ENCODE data around the gene SPATS1. TPM values are rescaled to one million over a fixed set of nuclear protein-coding genes. Genes with fewer than 3 reads are reported as not detected.

Gene SPATS1
- total and polyA plus RNA-seq, 2 donors (not counting 1 experiment from before 2014, with no cell fraction given) = not detected

GRCh38 chr6:44292661-44293365, 49.6 kb upstream of the SPATS1 start:
- 98% methylated on average over 3 of the region's 4 CpGs for WGBS (ENCODE audit: insufficient coverage)
- Histone ChIP-seq H3K4me2 (replicated peaks; ENCODE audit: low read depth, low read length, poor library complexity, severe bottlenecking) (no peak overlapping the region), H3K4me3 (ENCODE audit: control extremely low read depth in 1 of 5, extremely low read depth in 1 of 5, insufficient read depth in 1 of 5, low read depth in 2 of 5, low read length in 4 of 5) (no peak overlapping the region), H3K36me3 (replicated peaks in 1 of 2; ENCODE audit: control extremely low read depth in 1 of 2, control insufficient read depth in 1 of 2, extremely low read depth in 1 of 2, insufficient read depth in 2 of 2, low read length in 1 of 2) (no peaks in the 10 kb centered on the region), H4K20me1 (ENCODE audit: control insufficient read depth, insufficient read depth, low read length, poor library complexity, severe bottlenecking) (peaks cover 7% of the 10 kb centered on the region), H3K79me2 (ENCODE audit: control insufficient read depth, insufficient read depth, low read length) (no peaks in the 10 kb centered on the region), H3K27me3 (replicated peaks in 1 of 4; ENCODE audit: control extremely low read depth in 1 of 4, control insufficient read depth in 3 of 4, insufficient read depth in 4 of 4, low read length in 3 of 4) (peaks cover 0 to 60% (median 30%) of the 10 kb centered on the region in 4 experiments), H3K27ac (ENCODE audit: low read length in 2 of 2) (no peak overlapping the region), H3K4me1 (ENCODE audit: control insufficient read depth in 2 of 2, insufficient read depth in 2 of 2, low read length in 2 of 2) (peaks cover 9 to 16% of the 10 kb centered on the region in 2 donors), H3K9ac (ENCODE audit: low read length) (no peak overlapping the region), H2AFZ (ENCODE audit: insufficient read depth, low read depth, low read length, poor library complexity, severe bottlenecking) (no peak overlapping the region), H3K9me3 (ENCODE audit: control extremely low read depth in 1 of 3, control insufficient read depth in 2 of 3, insufficient read depth in 1 of 3, low read length in 2 of 3) (peaks cover 0 to 7% (median 0%) of the 10 kb centered on the region in 3 donors)
- intact Hi-C loops (cut with micrococcal nuclease) = no loop called here
- Mint-ChIP-seq H3K27me3 (peaks cover 69% of the 10 kb centered on the region), H3K27ac (no peak overlapping the region), H3K4me1 (peaks cover 2% of the 10 kb centered on the region), H3K4me3 (no peak overlapping the region), H3K9me3 (ENCODE audit: insufficient read depth) (no peaks in the 10 kb centered on the region)
- ATAC-seq (ENCODE audit: low read depth) (no peak), DNase-seq (no peak)
- no peak for TF ChIP-seq EZH2 (IDR thresholded peaks at IDR 0.05; ENCODE audit: borderline replicate concordance, insufficient read depth, low read depth, low read length, poor library complexity, severe bottlenecking)
- TF ChIP-seq CTCF (IDR thresholded peaks at IDR 0.05) = no peak
- ChIA-PET CTCF (interaction anchor here (0.8 to 1.6 kb wide), 4 partner anchors 12 to 120 kb away, joined by 3 to 5 read pairs (median 4); partner anchors contain the start of gene AARS2), POLR2A (no interaction called here)
